ENCODE data around the gene ALG9.

ALG9 gene

GRCh38 chr11:111759376-111759775 is 112.0 kb downstream of the ALG9 start:
- ChIA-PET POLR2A (no interaction called here), CTCF (interaction anchor here (1.0 kb wide), 1 partner anchor 18 kb away, joined by 4 read pairs; no protein-coding TSS in a partner anchor)
- no peaks in the 10 kb centered on the region for H3K4me1 ChIP-seq (ENCODE audit: control insufficient read depth, insufficient read depth, low read length)
- H3K4me3 ChIP-seq (ENCODE audit: low read depth, low read length) = no peak overlapping the region
- TF ChIP-seq ZNF707 (tag by site-specific recombination; IDR thresholded peaks at IDR 0.05) = no peak
- no peak for TF ChIP-seq ZNF10 (tag by site-specific recombination; IDR thresholded peaks at IDR 0.05)
- TF ChIP-seq KLF9 (tag by site-specific recombination; IDR thresholded peaks at IDR 0.05; ENCODE audit: low read depth) = no peak
- no peak for TF ChIP-seq SCRT1 (tag by site-specific recombination; IDR thresholded peaks at IDR 0.05; ENCODE audit: borderline replicate concordance)
- no peak for TF ChIP-seq ZSCAN23 (tag by site-specific recombination; IDR thresholded peaks at IDR 0.05)
- TF ChIP-seq ZNF555 (tag by site-specific recombination; conservative IDR thresholded peaks at IDR 0.05) = no peak
- no peak for TF ChIP-seq ZNF426 (tag by site-specific recombination; IDR thresholded peaks at IDR 0.05)
- no peak for TF ChIP-seq ZNF785 (tag by site-specific recombination; IDR thresholded peaks at IDR 0.05)
- TF ChIP-seq ZNF544 (tag by site-specific recombination; IDR thresholded peaks at IDR 0.05) = no peak
- TF ChIP-seq ZNF138 (tag by site-specific recombination; IDR thresholded peaks at IDR 0.05; ENCODE audit: borderline replicate concordance) = no peak
- TF ChIP-seq SP3 (tag by site-specific recombination; IDR thresholded peaks at IDR 0.05) = no peak
- TF ChIP-seq ZNF223 (tag by site-specific recombination; IDR thresholded peaks at IDR 0.05) = no peak
- no peak for TF ChIP-seq ZNF624 (tag by site-specific recombination; IDR thresholded peaks at IDR 0.05)
- TF ChIP-seq ZNF280C (tag by site-specific recombination; IDR thresholded peaks at IDR 0.05) = no peak
- no peak for TF ChIP-seq ZNF239 (tag by site-specific recombination; IDR thresholded peaks at IDR 0.05)
- no peak for TF ChIP-seq PBX3 (CRISPR knock-in tag; IDR thresholded peaks at IDR 0.05)
- no peak for TF ChIP-seq ZBTB17 (tag by site-specific recombination; IDR thresholded peaks at IDR 0.05)
- no peak for TF ChIP-seq ZNF362 (tag by site-specific recombination; IDR thresholded peaks at IDR 0.05)
- TF ChIP-seq ZNF549 (tag by site-specific recombination; IDR thresholded peaks at IDR 0.05) = no peak
- H3K27ac ChIP-seq (ENCODE audit: extremely low read depth, low read depth, low read length) = no peak overlapping the region
- H3K9me3 ChIP-seq (ENCODE audit: control insufficient read depth, insufficient read depth, low read depth, low read length) = no peaks in the 10 kb centered on the region
- peaks cover 11 to 92% of the 10 kb centered on the region in 2 experiments for H3K36me3 ChIP-seq (ENCODE audit: control insufficient read depth in 2 of 2, insufficient read depth in 1 of 2, low read length in 2 of 2)

- no peak overlapping the region for H3K4me3 ChIP-seq (ENCODE audit: low read depth, low read length)
- peaks cover 17 to 91% of the 10 kb centered on the region in 2 experiments for H3K36me3 ChIP-seq (ENCODE audit: control insufficient read depth in 2 of 2, insufficient read depth in 1 of 2, low read length in 2 of 2)
- ChIA-PET CTCF (interaction anchor here (0.6 to 1.9 kb wide), 6 partner anchors 28 to 479 kb away, joined by 3 to 7 read pairs (median 4); no protein-coding TSS in a partner anchor), POLR2A (interaction anchor here (0.6 kb wide), 1 partner anchor 190 kb away, joined by 3 read pairs; no protein-coding TSS in a partner anchor)
- no peaks in the 10 kb centered on the region for H3K9me3 ChIP-seq (ENCODE audit: control insufficient read depth, insufficient read depth, low read depth, low read length)
- no peaks in the 10 kb centered on the region for H3K4me1 ChIP-seq (ENCODE audit: control insufficient read depth, insufficient read depth, low read length)
- no peak overlapping the region for H3K27ac ChIP-seq (ENCODE audit: extremely low read depth, low read depth, low read length)
- TF ChIP-seq ZNF610 (tag by site-specific recombination; IDR thresholded peaks at IDR 0.05; ENCODE audit: borderline replicate concordance) (no peak), PRDM6 (tag by site-specific recombination; IDR thresholded peaks at IDR 0.05) (no peak), ZNF501 (tag by site-specific recombination; IDR thresholded peaks at IDR 0.05) (no peak), ZNF776 (tag by site-specific recombination; IDR thresholded peaks at IDR 0.05; ENCODE audit: borderline replicate concordance) (no peak), ZSCAN16 (tag by site-specific recombination; IDR thresholded peaks at IDR 0.05) (no peak), GLIS1 (tag by site-specific recombination; IDR thresholded peaks at IDR 0.05) (no peak), ZNF561 (tag by site-specific recombination; IDR thresholded peaks at IDR 0.05; ENCODE audit: borderline replicate concordance) (no peak), ZNF639 (tag by site-specific recombination; IDR thresholded peaks at IDR 0.05) (no peak)
These were observed 115.3 kb downstream of the ALG9 start for GRCh38 chr11:111756097-111756496.

Data from HEK293 (cell line).